SK-N-SH (cell line): ENCODE results near the gene SNX5. TPM values are rescaled to one million over a fixed set of nuclear protein-coding genes. Genes with fewer than 3 reads are reported as not detected.

Source experiments
- CTCF ChIA-PET: fragments of 300-600, 350-600 bp; formaldehyde crosslinking; extraction: SDS; loops from one replicate; lab custom pipeline; 2021; lab: Yijun Ruan, JAX
- POLR2A ChIA-PET: fragments of 350-600 bp; sonication (Branson Sonifier 250); formaldehyde crosslinking; extraction: SDS; loops from one replicate; lab custom pipeline; 2020; ENCODE audit warnings: antibody characterized with exemption, inconsistent platforms; lab: Yijun Ruan, JAX
- DNase-seq: peaks from one replicate; pipeline ENCODE4 v3.0.0; 2012
- H2AFZ ChIP-seq: fragments of 200-600 bp; sonication (generic); 2 replicates; pipeline ENCODE4 v1.8.1; 2016; ENCODE audit warnings: antibody characterized with exemption, mild to moderate bottlenecking, low read depth
- H3F3A ChIP-seq: fragments of 200-600 bp; sonication (generic); replicated peaks from 2 replicates; pipeline ENCODE3; 2016; ENCODE audit warnings: antibody characterized with exemption, mild to moderate bottlenecking; ENCODE audit not compliant: insufficient read depth
- H3K27ac ChIP-seq, 2 experiments: fragments of 200-500 bp in 1 of 2; fragments of 200-600 bp in 1 of 2; sonication (Bioruptor generic) in 1 of 2; sonication (generic), shearing (Covaris generic) in 1 of 2; 2 replicates each; pipeline versions ENCODE4 v1.5.1 to v1.6.1; 2014 to 2016; ENCODE audit warnings: low read depth in 2 of 2, inconsistent platforms in 1 of 2, low read length in 1 of 2, mild to moderate bottlenecking in 1 of 2, mixed read lengths in 1 of 2
- H3K27me3 ChIP-seq: fragments of 200-600 bp; sonication (generic), shearing (Covaris generic); 2 replicates; pipeline ENCODE4 v1.6.1; 2016; ENCODE audit warnings: mixed run types; ENCODE audit not compliant: insufficient read depth
- H3K36me3 ChIP-seq, 2 experiments: fragments of 200-500 bp in 1 of 2; fragments of 200-600 bp in 1 of 2; sonication (Bioruptor generic) in 1 of 2; sonication (generic) in 1 of 2; replicated peaks in 1 of 2; 2 replicates each; pipeline versions ENCODE3 to v1.5.1; 2014 to 2016; ENCODE audit warnings: low read length in 1 of 2, mild to moderate bottlenecking in 1 of 2; ENCODE audit not compliant: insufficient read depth in 2 of 2, control insufficient read depth in 1 of 2
- H3K4me1 ChIP-seq, 2 experiments: fragments of 200-500 bp in 1 of 2; fragments of 200-600 bp in 1 of 2; sonication (Bioruptor generic) in 1 of 2; sonication (generic), shearing (Covaris generic) in 1 of 2; 2 replicates each; pipeline versions ENCODE4 v1.5.1 to v1.6.1; 2014 to 2016; ENCODE audit warnings: low read depth in 1 of 2, low read length in 1 of 2, mixed run types in 1 of 2; ENCODE audit not compliant: insufficient read depth in 2 of 2, control insufficient read depth in 1 of 2
- H3K4me2 ChIP-seq: fragments of 200-600 bp; sonication (generic), shearing (Covaris generic); 2 replicates; pipeline ENCODE4 v1.6.1; 2017; ENCODE audit warnings: mixed run types
- H3K4me3 ChIP-seq, 2 experiments: fragments of 200-500 bp in 1 of 2; fragments of 200-600 bp in 1 of 2; sonication (Bioruptor generic) in 1 of 2; sonication (generic), shearing (Covaris generic) in 1 of 2; 2 replicates each; pipeline versions ENCODE4 v1.5.1 to v1.8.1; 2014 to 2016; ENCODE audit warnings: low read depth in 2 of 2, inconsistent platforms in 1 of 2, low read length in 1 of 2, mild to moderate bottlenecking in 1 of 2, mixed read lengths in 1 of 2, moderate library complexity in 1 of 2
- H3K79me2 ChIP-seq: fragments of 200-600 bp; sonication (generic); 2 replicates; pipeline ENCODE4 v1.8.1; 2017; ENCODE audit warnings: mild to moderate bottlenecking; ENCODE audit not compliant: insufficient read depth
- H3K9ac ChIP-seq: fragments of 200-600 bp; sonication (generic); 2 replicates; pipeline ENCODE4 v1.6.1; 2017; ENCODE audit warnings: mixed run types
- H3K9me2 ChIP-seq: fragments of 200-600 bp; sonication (generic); 2 replicates; pipeline ENCODE4 v1.6.1; 2017; ENCODE audit warnings: mixed run types
- H3K9me3 ChIP-seq: fragments of 200-600 bp; sonication (generic); 2 replicates; pipeline ENCODE4 v1.6.1; 2017; ENCODE audit warnings: mixed run types, mild to moderate bottlenecking, moderate library complexity
- H4K20me1 ChIP-seq: fragments of 200-600 bp; sonication (generic); 2 replicates; pipeline ENCODE4 v1.6.1; 2017; ENCODE audit warnings: mild to moderate bottlenecking, mixed run types; ENCODE audit not compliant: insufficient read depth
- CHD2 ChIP-seq: fragments of 150-350 bp; IDR thresholded peaks from 2 replicates; pipeline ENCODE4 v1.6.1; 2018; ENCODE audit warnings: low read length; ENCODE audit not compliant: partially characterized antibody
- FOSL2 ChIP-seq: IDR thresholded peaks from 2 replicates; pipeline ENCODE4 v1.4.0; 2012; ENCODE audit warnings: low read depth, mild to moderate bottlenecking, moderate library complexity, borderline replicate concordance
- MAX ChIP-seq: IDR thresholded peaks from 2 replicates; pipeline ENCODE4 v1.4.0; 2012; ENCODE audit warnings: low read depth
- MEF2A ChIP-seq: IDR thresholded peaks from 2 replicates; pipeline ENCODE4 v1.4.0; 2012; ENCODE audit warnings: low read depth, borderline replicate concordance
- MXI1 ChIP-seq: IDR thresholded peaks from 2 replicates; pipeline ENCODE4 v1.6.1; 2012; ENCODE audit warnings: mild to moderate bottlenecking, low read depth, low read length, improper control_type of control experiment
- NRF1 ChIP-seq: IDR thresholded peaks from 2 replicates; pipeline ENCODE4 v1.6.1; 2012; ENCODE audit warnings: low read depth, mild to moderate bottlenecking, low read length
- REST ChIP-seq: IDR thresholded peaks from 2 replicates; pipeline ENCODE4 v1.6.1; 2012; ENCODE audit warnings: mild to moderate bottlenecking, low read depth, low read length, moderate library complexity
- RXRA ChIP-seq: IDR thresholded peaks from 2 replicates; pipeline ENCODE4 v1.4.0; 2012; ENCODE audit warnings: low read depth, mild to moderate bottlenecking, borderline replicate concordance
- USF1 ChIP-seq: IDR thresholded peaks from 2 replicates; pipeline ENCODE4 v1.4.0; 2012; ENCODE audit warnings: low read depth, borderline replicate concordance
- YY1 ChIP-seq: IDR thresholded peaks from 2 replicates; pipeline ENCODE4 v1.4.0; 2012; ENCODE audit warnings: low read depth, mild to moderate bottlenecking
- ZBTB33 ChIP-seq: IDR thresholded peaks from 2 replicates; pipeline ENCODE4 v1.4.0; 2012; ENCODE audit warnings: low read depth, borderline replicate concordance
- whole genome bisulfite sequencing: methylation state at CpG from one replicate; pipeline ENCODE4 v1.1.6; 2017; ENCODE audit warnings: low lambda C conversion rate; 5-methylcytosine and 5-hydroxymethylcytosine counted together
- polyA plus RNA-seq, 3 experiments: library from polyadenylated mRNA; depleted of rRNA; stranded (reverse); fragments of >200 nt; gene quantifications; 2 replicates each; pipeline ENCODE4 v1.2.3, GENCODE V29; 2012

The SNX5 gene
- polyA plus RNA-seq, 1 of the 3 experiments (the other 2 are of a cell fraction), result 76.2 TPM

GRCh38 chr20:17969884-17970409, 1.4 kb upstream of the SNX5 start (continued):
- peak; percentile 30; the same call in 1 of the 2 replicates for TF ChIP-seq USF1
- TF ChIP-seq, all 33 proteins: peak for 6

- Histone ChIP-seq H3F3A (peaks cover 23% of the 10 kb centered on the region), H3K27ac (peak overlapping the region; percentile 96 to 100), H3K9me3 (no peaks in the 10 kb centered on the region), H3K79me2 (peaks cover 92% of the 10 kb centered on the region), H3K27me3 (no peaks in the 10 kb centered on the region), H3K9ac (peak overlapping the region; percentile 97), H3K4me1 (peaks cover 29 to 32% of the 10 kb centered on the region in 2 experiments; a peak in 3 of 4 replicates), H3K9me2 (no peaks in the 10 kb centered on the region), H2AFZ (peak overlapping the region; percentile 80; the same call in 1 of the 2 replicates), H3K4me3 (peak overlapping the region; percentile 74 to 99), H3K4me2 (peak overlapping the region; percentile 86), H4K20me1 (peaks cover 25% of the 10 kb centered on the region), H3K36me3 (peaks cover 6 to 8% of the 10 kb centered on the region in 2 experiments)
- peak; percentile 53 for DNase-seq
- POLR2A ChIA-PET, result interaction anchor here (1.3 to 1.6 kb wide), 2 partner anchors 11 to 323 kb away, joined by 3 to 5 read pairs; no protein-coding TSS in a partner anchor
- under 1% methylated on average over 26 of the region's 28 CpGs for WGBS
- TF ChIP-seq ZBTB33 (no peak), USF1 (no peak), NRF1 (no peak), YY1 (peak; percentile 72; the same call in 1 of the 2 replicates), MEF2A (no peak), MAX (peak; percentile 32; the same call in 1 of the 2 replicates), CHD2 (no peak), MXI1 (peak; percentile 80), FOSL2 (no peak), RXRA (no peak; the same call in 1 of the 2 replicates), REST (no peak)
- CTCF ChIA-PET, result interaction anchor here (0.9 to 1.5 kb wide), 7 partner anchors 10 to 172 kb away, joined by 3 to 7 read pairs (median 3); no protein-coding TSS in a partner anchor
Measured at GRCh38 chr20:17969278-17969883, 787 bp upstream of the SNX5 start.
